H9 (cell line): ENCODE results near the gene WDR7. TPM values are rescaled to one million over a fixed set of nuclear protein-coding genes. Genes with fewer than 3 reads are reported as not detected.

Experiments used
- DNase-seq: peaks from one replicate; pipeline ENCODE4 v3.0.0-alpha.2; 2017
- H2AFZ ChIP-seq: one replicate; pipeline ENCODE4 v1.6.1; 2013; ENCODE audit warnings: mild to moderate bottlenecking, low read length, control low read depth, moderate library complexity
- H2AK5ac ChIP-seq: 2 replicates; pipeline ENCODE4 v1.6.1; 2013; ENCODE audit warnings: low read length, control low read depth, mixed read lengths; ENCODE audit not compliant: insufficient read length
- H2BK120ac ChIP-seq: one replicate; pipeline ENCODE4 v1.6.1; 2013; ENCODE audit warnings: low read depth, mild to moderate bottlenecking, low read length, control low read depth, inconsistent platforms; ENCODE audit not compliant: poor library complexity, severe bottlenecking
- H2BK12ac ChIP-seq: 2 replicates; pipeline ENCODE4 v1.6.1; 2013; ENCODE audit warnings: low read length, control low read depth, mixed read lengths, low read depth; ENCODE audit not compliant: insufficient read length
- H2BK15ac ChIP-seq: 2 replicates; pipeline ENCODE4 v1.6.1; 2013; ENCODE audit warnings: low read depth, low read length, control low read depth
- H2BK20ac ChIP-seq: one replicate; pipeline ENCODE4 v1.6.1; 2013; ENCODE audit warnings: low read depth, mild to moderate bottlenecking, low read length, control low read depth, inconsistent platforms; ENCODE audit not compliant: poor library complexity, severe bottlenecking
- H2BK5ac ChIP-seq: 2 replicates; pipeline ENCODE4 v1.6.1; 2013; ENCODE audit warnings: low read length, control low read depth, mixed read lengths; ENCODE audit not compliant: insufficient read length
- H3K14ac ChIP-seq: 2 replicates; pipeline ENCODE4 v1.6.1; 2013; ENCODE audit warnings: low read length, control low read depth; ENCODE audit not compliant: insufficient read depth
- H3K18ac ChIP-seq: 2 replicates; pipeline ENCODE4 v1.6.1; 2013; ENCODE audit warnings: low read depth, mild to moderate bottlenecking, mixed read lengths, low read length, control low read depth; ENCODE audit not compliant: insufficient read length
- H3K23ac ChIP-seq: 2 replicates; pipeline ENCODE4 v1.6.1; 2013; ENCODE audit warnings: low read length, control low read depth, mixed read lengths, low read depth; ENCODE audit not compliant: insufficient read length
- H3K23me2 ChIP-seq: 2 replicates; pipeline ENCODE4 v1.6.1; 2013; ENCODE audit warnings: low read depth, mild to moderate bottlenecking, mixed read lengths, low read length, control low read depth; ENCODE audit not compliant: insufficient read length, poor library complexity, severe bottlenecking
- H3K27ac ChIP-seq: 2 replicates; pipeline ENCODE4 v1.5.1; 2013; ENCODE audit warnings: low read length, control low read depth, mixed read lengths, low read depth; ENCODE audit not compliant: insufficient read length
- H3K27me3 ChIP-seq: 2 replicates; pipeline ENCODE4 v1.6.1; 2013; ENCODE audit warnings: low read length, control low read depth, inconsistent platforms; ENCODE audit not compliant: insufficient read depth
- H3K4ac ChIP-seq: 2 replicates; pipeline ENCODE4 v1.6.1; 2013; ENCODE audit warnings: low read depth, mild to moderate bottlenecking, control low read depth, inconsistent platforms, low read length, moderate library complexity
- H3K4me1 ChIP-seq: 2 replicates; pipeline ENCODE4 v1.6.1; 2013; ENCODE audit warnings: low read length, control low read depth, inconsistent platforms; ENCODE audit not compliant: insufficient read depth
- H3K4me2 ChIP-seq: 2 replicates; pipeline ENCODE4 v1.6.1; 2013; ENCODE audit warnings: low read length, control low read depth, mixed read lengths; ENCODE audit not compliant: insufficient read length, insufficient read depth
- H3K56ac ChIP-seq: 2 replicates; pipeline ENCODE4 v1.6.1; 2013; ENCODE audit warnings: low read depth, mild to moderate bottlenecking, mixed read lengths, low read length, control low read depth; ENCODE audit not compliant: insufficient read length
- H3K79me1 ChIP-seq: 2 replicates; pipeline ENCODE4 v1.6.1; 2013; ENCODE audit warnings: low read depth, mild to moderate bottlenecking, moderate library complexity, low read length, control low read depth, inconsistent platforms; ENCODE audit not compliant: insufficient read depth, poor library complexity, severe bottlenecking
- H3K79me2 ChIP-seq: 2 replicates; pipeline ENCODE4 v1.6.1; 2013; ENCODE audit warnings: low read length, control low read depth, inconsistent platforms; ENCODE audit not compliant: insufficient read depth
- H3K9ac ChIP-seq: 2 replicates; pipeline ENCODE4 v1.6.1; 2013; ENCODE audit warnings: low read length, control low read depth, mixed read lengths; ENCODE audit not compliant: insufficient read length; ENCODE audit errors: extremely low read depth
- H3K9me3 ChIP-seq: one replicate; pipeline ENCODE4 v1.6.1; 2013; ENCODE audit warnings: low read depth, low read length, inconsistent platforms; ENCODE audit not compliant: control insufficient read depth
- H3T11ph ChIP-seq: one replicate; pipeline ENCODE4 v1.6.1; 2013; ENCODE audit warnings: mild to moderate bottlenecking, low read length, control low read depth, inconsistent platforms
- H4K20me1 ChIP-seq: one replicate; pipeline ENCODE4 v1.6.1; 2013; ENCODE audit not compliant: control insufficient read depth, insufficient read length, insufficient read depth
- H4K5ac ChIP-seq: 2 replicates; pipeline ENCODE4 v1.6.1; 2013; ENCODE audit warnings: low read depth, mild to moderate bottlenecking, mixed read lengths, low read length, control low read depth; ENCODE audit not compliant: insufficient read length
- H4K8ac ChIP-seq: replicated peaks from 2 replicates; pipeline ENCODE4 v1.6.1; 2013; ENCODE audit warnings: low read length, control low read depth, mixed read lengths, low read depth; ENCODE audit not compliant: insufficient read length
- H4K91ac ChIP-seq: 2 replicates; pipeline ENCODE4 v1.6.1; 2013; ENCODE audit warnings: low read depth, mild to moderate bottlenecking, moderate library complexity, mixed read lengths, low read length, control low read depth; ENCODE audit not compliant: insufficient read length
- H3K27ac Mint-ChIP-seq, 3 experiments: 2 replicates in 2 of 3; 3 replicates in 1 of 3; pipeline ENCODE4 v1.8.0; 2020 to 2021; ENCODE audit warnings: mixed read lengths in 3 of 3, mild to moderate bottlenecking in 1 of 3, moderate library complexity in 1 of 3
- H3K27me3 Mint-ChIP-seq: 2 replicates; pipeline ENCODE4 v1.8.0; 2021; ENCODE audit warnings: low read depth, mild to moderate bottlenecking, moderate library complexity, mixed read lengths
- H3K36me3 Mint-ChIP-seq, 3 experiments: 2 replicates in 2 of 3; 3 replicates in 1 of 3; pipeline ENCODE4 v1.8.0; 2020 to 2021; ENCODE audit warnings: low read depth in 3 of 3, mixed read lengths in 3 of 3; ENCODE audit not compliant: insufficient read depth in 1 of 3
- H3K4me1 Mint-ChIP-seq, 2 experiments: 2 replicates each; pipeline ENCODE4 v1.8.0; 2020; ENCODE audit warnings: mixed read lengths in 2 of 2
- H3K4me3 Mint-ChIP-seq, 2 experiments: 2 replicates in 1 of 2; 3 replicates in 1 of 2; pipeline ENCODE4 v1.8.0; 2020 to 2021; ENCODE audit warnings: mild to moderate bottlenecking in 2 of 2, mixed read lengths in 2 of 2, moderate library complexity in 1 of 2
- H3K9me3 Mint-ChIP-seq, 2 experiments: 2 replicates in 1 of 2; 3 replicates in 1 of 2; pipeline ENCODE4 v1.8.0; 2020; ENCODE audit warnings: mild to moderate bottlenecking in 2 of 2, mixed read lengths in 2 of 2, moderate library complexity in 1 of 2
- WGBS: extraction: QIAGEN DNeasy Blood & Tissue Kit; methylation state at CpG from one replicate; pipeline ENCODE4 v1.1.7; 2013; ENCODE audit warnings: missing lambda C conversion rate, low lambda C conversion rate, mixed read lengths; ENCODE audit not compliant: insufficient read length; ENCODE audit errors: extremely low coverage; 5-methylcytosine and 5-hydroxymethylcytosine counted together
- total RNA-seq: library from RNA; stranded (reverse); gene quantifications from 2 replicates; pipeline ENCODE4 v1.2.1, GENCODE V29; 2021
- TF ChIP-seq, protein P1 (sequence below): fragments of 200-600 bp; sonication (generic); conservative IDR thresholded peaks from 3 replicates; pipeline ENCODE4 v1.8.0; 2021; ENCODE audit warnings: antibody characterized with exemption, mild to moderate bottlenecking

The WDR7 gene
- total RNA-seq, 1 experiment from 2014 or later = 14.8 TPM

DNA sequence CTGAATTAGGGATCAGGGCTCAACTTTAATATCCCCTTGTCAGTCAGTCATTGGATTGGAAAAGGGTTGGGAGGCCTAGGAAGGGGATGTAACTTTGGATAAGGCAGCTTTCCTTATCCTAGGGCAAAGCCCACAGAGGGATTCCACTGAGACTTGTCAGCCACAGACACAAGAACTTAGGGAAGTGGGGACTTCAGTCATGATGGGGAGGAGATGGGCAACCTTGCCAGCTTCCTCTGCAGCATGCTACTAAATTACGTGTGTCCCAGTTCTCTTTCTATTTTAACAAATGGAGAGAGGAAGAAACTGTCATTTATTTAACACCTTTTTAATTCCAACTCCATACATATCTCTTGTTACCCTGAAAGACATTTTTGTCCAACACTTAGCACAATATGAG is 237.8 kb downstream of the WDR7 start:
- no peak overlapping the region for H3K18ac ChIP-seq
- H4K8ac ChIP-seq = no peak overlapping the region
- no peak overlapping the region for H4K5ac ChIP-seq
- no peak overlapping the region for H3K56ac ChIP-seq
- Mint-ChIP-seq H3K9me3 (no peaks in the 10 kb centered on the region), H3K36me3 (peaks cover 0 to 10% (median 5%) of the 10 kb centered on the region in 3 experiments; a peak in 5 of 7 replicates), H3K27me3 (no peaks in the 10 kb centered on the region), H3K27ac (no peak overlapping the region; a peak in 1 of 7 replicates), H3K4me1 (peaks cover 10 to 11% of the 10 kb centered on the region in 2 experiments), H3K4me3 (no peak overlapping the region)
- no CpG with 5 or more reads among the region's 1 CpG for WGBS
- H3K14ac ChIP-seq = no peak overlapping the region
- no peak overlapping the region for H2BK120ac ChIP-seq
- no peak overlapping the region for H2BK12ac ChIP-seq
- no peak overlapping the region for H3K4ac ChIP-seq
- no peaks in the 10 kb centered on the region for H3K9me3 ChIP-seq
- TF ChIP-seq, protein P1, sequence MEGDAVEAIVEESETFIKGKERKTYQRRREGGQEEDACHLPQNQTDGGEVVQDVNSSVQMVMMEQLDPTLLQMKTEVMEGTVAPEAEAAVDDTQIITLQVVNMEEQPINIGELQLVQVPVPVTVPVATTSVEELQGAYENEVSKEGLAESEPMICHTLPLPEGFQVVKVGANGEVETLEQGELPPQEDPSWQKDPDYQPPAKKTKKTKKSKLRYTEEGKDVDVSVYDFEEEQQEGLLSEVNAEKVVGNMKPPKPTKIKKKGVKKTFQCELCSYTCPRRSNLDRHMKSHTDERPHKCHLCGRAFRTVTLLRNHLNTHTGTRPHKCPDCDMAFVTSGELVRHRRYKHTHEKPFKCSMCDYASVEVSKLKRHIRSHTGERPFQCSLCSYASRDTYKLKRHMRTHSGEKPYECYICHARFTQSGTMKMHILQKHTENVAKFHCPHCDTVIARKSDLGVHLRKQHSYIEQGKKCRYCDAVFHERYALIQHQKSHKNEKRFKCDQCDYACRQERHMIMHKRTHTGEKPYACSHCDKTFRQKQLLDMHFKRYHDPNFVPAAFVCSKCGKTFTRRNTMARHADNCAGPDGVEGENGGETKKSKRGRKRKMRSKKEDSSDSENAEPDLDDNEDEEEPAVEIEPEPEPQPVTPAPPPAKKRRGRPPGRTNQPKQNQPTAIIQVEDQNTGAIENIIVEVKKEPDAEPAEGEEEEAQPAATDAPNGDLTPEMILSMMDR = no peak
- H3K23ac ChIP-seq = no peak overlapping the region
- H4K91ac ChIP-seq = no peak overlapping the region
- no peaks in the 10 kb centered on the region for H3K79me1 ChIP-seq
- H2BK20ac ChIP-seq = no peak overlapping the region
- DNase-seq = no peak
- H3K23me2 ChIP-seq = no peaks in the 10 kb centered on the region
- no peak overlapping the region for H3K27ac ChIP-seq
- no peak overlapping the region for H3K9ac ChIP-seq
- H3K79me2 ChIP-seq = no peaks in the 10 kb centered on the region
- H3T11ph ChIP-seq = no peak overlapping the region
- peaks cover 4% of the 10 kb centered on the region; the same call in 1 of the 2 replicates for H3K4me1 ChIP-seq
- H2BK5ac ChIP-seq = no peak overlapping the region
- no peaks in the 10 kb centered on the region for H3K27me3 ChIP-seq
- H2AK5ac ChIP-seq = no peak overlapping the region
- no peaks in the 10 kb centered on the region for H4K20me1 ChIP-seq
- no peak overlapping the region for H2AFZ ChIP-seq
- H2BK15ac ChIP-seq = no peak overlapping the region
- H3K4me2 ChIP-seq = no peak overlapping the region
